Suppressor macrophage treated with lipopolysaccharide for 4 hours (primary cell): ENCODE results near the gene ANKH.
A peak's percentile ranks its signal among the peaks of the same experiment; 100 is the strongest.

Source experiments
- DNase-seq: peaks from one replicate; pipeline ENCODE4 v3.0.0-alpha.2; 2020

The ANKH gene

GRCh38 chr5:14710313-14710994, 161.1 kb downstream of the ANKH start:
- no peak for DNase-seq

- DNase-seq = no peak
These were observed 163.0 kb downstream of the ANKH start for GRCh38 chr5:14708551-14708950.

GRCh38 chr5:14707811-14708390, 163.7 kb downstream of the ANKH start:
- no peak for DNase-seq

GRCh38 chr5:14706615-14707021, 165.0 kb downstream of the ANKH start:
- peak; percentile 54 for DNase-seq

- DNase-seq = no peak
These were observed 166.0 kb downstream of the ANKH start for GRCh38 chr5:14705556-14705955.

GRCh38 chr5:14702238-14702839, 169.2 kb downstream of the ANKH start:
- DNase-seq = no peak

GRCh38 chr5:14701556-14701955, 170.0 kb downstream of the ANKH start:
- DNase-seq = no peak

- peak; percentile 43 for DNase-seq
These were observed 170.8 kb downstream of the ANKH start for GRCh38 chr5:14700478-14701436.

- DNase-seq = no peak
These were observed 171.7 kb downstream of the ANKH start for GRCh38 chr5:14699807-14700400.

GRCh38 chr5:14699159-14699558, 172.4 kb downstream of the ANKH start:
- no peak for DNase-seq

- DNase-seq = no peak
These were observed 173.1 kb downstream of the ANKH start for GRCh38 chr5:14698495-14698894.

GRCh38 chr5:14696851-14697250, 174.7 kb downstream of the ANKH start:
- no peak for DNase-seq

GRCh38 chr5:14696057-14696456, 175.5 kb downstream of the ANKH start:
- DNase-seq = no peak

GRCh38 chr5:14695152-14695551, 176.4 kb downstream of the ANKH start:
- no peak for DNase-seq

- no peak for DNase-seq
These were observed 178.5 kb downstream of the ANKH start for GRCh38 chr5:14693070-14693469.

- DNase-seq = no peak
These were observed 184.4 kb downstream of the ANKH start for GRCh38 chr5:14687023-14687665.

GRCh38 chr5:14686517-14686916, 185.1 kb downstream of the ANKH start:
- no peak for DNase-seq

- DNase-seq = peak; percentile 51
These were observed 185.8 kb downstream of the ANKH start for GRCh38 chr5:14685757-14686156.

GRCh38 chr5:14684757-14685156, 186.8 kb downstream of the ANKH start:
- DNase-seq = no peak

- DNase-seq = no peak
These were observed 187.6 kb downstream of the ANKH start for GRCh38 chr5:14683906-14684455.

- no peak for DNase-seq
These were observed 190.3 kb downstream of the ANKH start for GRCh38 chr5:14681236-14681752.

- DNase-seq = no peak
These were observed 192.0 kb downstream of the ANKH start for GRCh38 chr5:14679595-14679994.
